GM23248 (cell line): ENCODE results near the gene LRRC28.

Source experiments
- EZH2 ChIP-seq: fragments of 200-600 bp; sonication (generic); IDR thresholded peaks from 2 replicates; pipeline ENCODE4 v1.6.1; 2018; ENCODE audit warnings: antibody characterized with exemption, mild to moderate bottlenecking; ENCODE audit not compliant: insufficient read depth, poor library complexity, severe bottlenecking
- EZH2phosphoT487 ChIP-seq: fragments of 200-600 bp; sonication (generic); IDR thresholded peaks from 2 replicates; pipeline ENCODE4 v1.6.1; 2018; ENCODE audit warnings: antibody characterized with exemption, moderate library complexity, mild to moderate bottlenecking, low read depth; ENCODE audit not compliant: insufficient read depth

DNA sequence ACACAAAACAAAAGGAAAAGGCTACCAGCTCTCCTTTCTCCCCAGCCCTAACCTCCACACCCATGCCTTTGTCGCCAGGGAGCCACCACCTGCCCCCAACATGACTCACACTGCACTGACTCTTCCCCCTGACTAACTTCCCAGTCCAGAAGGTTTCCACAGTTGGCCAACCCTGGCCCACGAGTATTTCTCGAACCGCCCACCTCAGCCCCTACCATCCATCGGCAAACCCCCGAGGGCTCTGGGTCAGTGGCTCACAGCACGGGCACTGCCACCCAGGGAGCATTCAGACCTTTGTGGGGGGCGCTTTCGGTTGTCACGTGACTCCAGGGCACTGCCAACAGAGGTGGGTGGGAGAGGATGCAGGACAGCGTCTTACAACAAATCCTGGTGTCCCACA, 152.3 kb downstream of the LRRC28 start:
- TF ChIP-seq EZH2 (no peak), EZH2phosphoT487 (no peak)
